LHCN-M2 (cell line): ENCODE results near the gene SFXN5. TPM values are rescaled to one million over a fixed set of nuclear protein-coding genes. Genes with fewer than 3 reads are reported as not detected.
"Not testable (repeated sequence)": the region's sequence is repeated elsewhere in the genome, so short reads cannot be mapped to it uniquely, and the experiment has no call there.

Experiments used
- DNase-seq: peaks from one replicate; pipeline ENCODE4 v3.0.0-alpha.2; 2012; ENCODE audit warnings: low read depth
- total RNA-seq: library from RNA; depleted of rRNA; stranded (reverse); fragments of >200 nt; gene quantifications from 2 replicates; pipeline ENCODE4 v1.2.3, GENCODE V29; 2014

The SFXN5 gene
- total RNA-seq, 1 experiment from 2014 or later = 12.9 TPM

DNA sequence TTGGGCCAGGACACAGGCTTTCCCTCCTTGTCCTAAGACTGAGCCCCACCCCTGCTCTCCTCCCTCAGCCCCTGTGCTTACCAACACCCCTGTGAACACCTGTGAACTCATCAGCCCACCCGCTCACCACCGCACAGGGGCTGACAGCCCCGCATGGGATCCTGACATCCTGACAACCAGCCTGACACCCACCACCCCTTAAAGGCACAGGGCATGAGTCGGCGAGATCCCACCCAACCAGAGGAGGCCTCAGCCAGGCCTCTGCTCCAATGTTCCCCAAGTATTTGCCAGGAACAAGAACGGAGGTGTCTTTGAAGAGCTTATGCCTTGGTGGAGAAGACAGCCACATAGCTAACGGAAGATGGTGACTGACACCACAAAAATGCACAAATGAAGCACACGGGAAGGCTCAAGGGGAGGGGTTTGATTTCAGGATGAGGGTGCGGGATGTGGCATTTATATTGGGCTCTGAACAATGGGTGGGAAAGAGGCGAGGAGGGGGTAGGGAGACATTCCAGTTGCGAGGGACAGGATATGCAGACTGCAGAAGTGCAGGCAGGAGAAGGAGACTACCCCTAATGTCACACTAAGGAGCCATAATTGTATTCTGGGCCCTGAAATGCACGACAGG is 30.2 kb upstream of the SFXN5 start:
- DNase-seq = peak; percentile 38

- DNase-seq = no peak
Observed at GRCh38 chr2:73100956-73101355, 29.4 kb upstream of the SFXN5 start.

- no peak for DNase-seq
Observed at GRCh38 chr2:73099486-73099885, 28.0 kb upstream of the SFXN5 start.

- DNase-seq = no peak
Observed at GRCh38 chr2:73095910-73096309, 24.4 kb upstream of the SFXN5 start.

GRCh38 chr2:73093601-73094218 is 22.2 kb upstream of the SFXN5 start:
- not testable (repeated sequence) for DNase-seq

- DNase-seq = no peak
Observed at GRCh38 chr2:73092146-73092783, 20.8 kb upstream of the SFXN5 start.

GRCh38 chr2:73091696-73092095 is 20.2 kb upstream of the SFXN5 start:
- DNase-seq = no peak

- DNase-seq = no peak
Observed at GRCh38 chr2:73091164-73091563, 19.7 kb upstream of the SFXN5 start.

DNA sequence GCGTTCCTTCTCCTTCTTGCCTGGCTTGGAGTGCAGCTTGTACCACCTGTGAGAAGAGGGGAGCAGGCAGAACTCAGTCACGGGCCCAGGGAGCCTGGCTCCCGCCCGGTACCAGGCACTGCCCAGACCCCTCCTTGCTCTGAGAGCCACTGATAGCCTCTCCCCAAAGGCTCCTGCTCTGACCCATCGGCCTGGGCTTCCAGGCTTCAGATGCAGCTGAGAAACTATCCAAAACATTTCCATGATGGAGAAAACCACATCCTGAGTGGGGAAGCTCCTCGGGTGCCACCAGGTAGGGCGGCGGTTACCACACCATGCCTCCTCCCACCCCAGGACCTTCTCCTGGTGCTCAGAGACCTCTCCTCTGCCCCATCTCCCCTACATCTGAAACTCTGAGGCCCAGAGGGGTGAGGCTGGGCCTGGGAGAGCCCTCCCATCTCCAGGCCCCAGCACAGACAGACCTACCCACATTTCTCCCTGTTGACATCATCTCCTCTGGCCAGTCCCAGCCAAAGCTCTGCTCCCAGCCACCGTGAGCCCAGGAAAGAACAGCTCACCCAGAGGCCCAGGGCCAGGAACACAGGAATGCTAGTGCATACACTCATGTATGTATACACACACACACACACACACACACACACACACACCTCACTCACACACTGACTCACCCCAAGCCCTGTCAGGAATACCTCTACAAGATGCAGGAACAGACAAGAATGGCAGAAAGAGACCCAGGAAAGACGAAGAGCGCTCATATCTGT is 17.9 kb upstream of the SFXN5 start:
- DNase-seq = peak; percentile 93

DNA sequence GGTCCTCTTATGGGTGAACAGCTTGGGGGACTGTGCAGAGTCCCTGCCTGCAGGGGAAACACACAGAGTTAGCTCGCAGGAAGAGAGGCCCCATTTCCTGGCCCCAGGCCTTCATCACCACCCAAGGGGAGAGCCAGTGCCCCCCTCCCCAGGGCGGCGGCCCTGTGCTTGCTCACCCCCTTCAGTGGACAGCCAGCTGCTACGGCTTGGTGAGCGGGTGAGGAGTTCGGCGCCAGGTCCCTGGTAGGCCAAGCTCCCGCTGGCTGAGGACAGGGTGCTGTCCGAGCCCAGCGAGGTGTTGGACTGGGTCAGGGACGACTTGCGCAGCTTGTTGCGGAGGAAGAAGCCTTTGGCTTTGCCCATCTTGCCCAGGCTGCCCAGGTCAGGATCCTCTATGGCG is 17.2 kb upstream of the SFXN5 start:
- no peak for DNase-seq

- no peak for DNase-seq
Observed at GRCh38 chr2:73088211-73088610, 16.7 kb upstream of the SFXN5 start.

DNA sequence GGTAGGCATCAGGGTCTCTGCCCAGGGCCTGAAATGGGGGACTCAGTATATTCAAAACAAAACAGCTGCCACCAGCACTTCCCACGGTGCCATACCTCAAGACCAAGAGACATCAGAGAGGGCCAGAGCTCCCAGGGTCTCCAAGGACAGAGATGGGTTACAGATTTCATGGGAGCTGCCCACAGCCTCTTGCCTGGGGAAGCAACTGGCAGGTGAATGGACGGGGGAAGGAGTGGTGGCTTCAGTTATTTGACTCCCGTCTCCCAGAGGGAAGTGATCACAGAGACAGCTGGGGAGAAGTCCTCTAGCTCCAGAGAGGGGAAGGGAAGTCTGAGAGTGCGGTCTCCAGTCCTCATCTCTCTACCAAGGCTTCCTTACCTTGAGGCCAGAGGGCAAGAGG is 15.8 kb upstream of the SFXN5 start:
- no peak for DNase-seq

DNA sequence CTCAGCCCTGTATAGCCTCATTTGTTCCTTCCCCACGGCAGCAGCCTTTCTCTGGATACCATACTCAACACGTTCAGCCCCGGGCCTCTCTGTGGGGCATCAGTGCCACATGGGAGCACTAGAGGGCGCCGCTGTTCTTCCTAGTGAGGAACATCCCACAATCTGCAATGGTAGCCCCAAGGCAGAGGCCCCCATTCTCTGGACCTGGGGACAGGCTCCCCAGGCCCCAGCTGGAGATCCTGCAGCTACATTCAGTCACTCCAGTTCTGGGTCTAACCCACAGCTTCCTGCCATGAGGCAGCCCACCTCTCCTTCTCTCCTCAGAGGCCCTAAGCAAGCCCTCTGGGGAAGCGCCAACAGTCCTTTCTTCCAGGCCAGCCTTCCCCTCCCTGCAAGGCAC is 14.2 kb upstream of the SFXN5 start:
- DNase-seq = peak; percentile 63

- no peak for DNase-seq
Observed at GRCh38 chr2:73084971-73085370, 13.5 kb upstream of the SFXN5 start.

DNA sequence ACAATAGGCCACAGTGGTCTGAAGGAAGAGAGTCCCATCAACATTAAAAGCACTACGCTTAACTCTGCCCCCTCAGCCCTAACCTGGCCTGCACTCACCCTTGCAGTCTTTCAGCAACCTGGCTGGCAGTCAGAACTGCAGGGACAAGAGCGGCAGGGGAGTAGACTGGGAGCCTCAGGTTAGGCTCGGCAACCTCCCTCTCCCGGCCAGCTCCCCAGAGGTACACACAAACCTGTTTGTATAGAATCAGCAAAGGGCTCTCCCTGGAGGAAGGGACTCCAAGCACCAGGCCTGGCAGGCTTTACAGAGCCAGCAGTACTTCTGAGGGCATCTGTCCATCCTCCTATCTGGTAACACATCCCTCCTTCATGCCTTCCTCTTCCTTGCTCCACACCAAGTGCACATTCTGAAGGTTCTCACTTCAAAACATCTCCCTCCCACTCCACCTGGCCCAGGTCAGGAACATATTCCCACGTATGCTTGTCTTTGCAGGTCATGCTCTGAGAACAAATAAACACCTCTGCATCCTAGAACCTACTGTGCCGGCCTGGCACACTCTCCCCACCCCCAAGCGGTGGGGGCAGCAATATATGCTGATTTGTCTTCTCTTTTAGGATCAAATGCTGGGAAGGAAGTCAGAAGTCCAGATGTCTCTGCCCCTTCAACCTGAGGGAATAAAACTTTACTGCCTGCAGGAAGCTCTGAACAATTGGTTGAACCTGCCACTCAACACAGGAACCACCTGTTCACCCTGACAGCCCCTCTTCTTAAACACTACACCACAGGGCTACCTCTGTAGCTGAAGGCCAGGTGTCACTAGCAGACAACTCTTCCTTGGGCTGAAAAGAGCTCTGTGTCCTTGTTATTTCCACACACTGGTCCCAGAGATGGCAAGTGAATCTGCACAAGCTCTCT is 12.6 kb upstream of the SFXN5 start:
- no peak for DNase-seq

DNA sequence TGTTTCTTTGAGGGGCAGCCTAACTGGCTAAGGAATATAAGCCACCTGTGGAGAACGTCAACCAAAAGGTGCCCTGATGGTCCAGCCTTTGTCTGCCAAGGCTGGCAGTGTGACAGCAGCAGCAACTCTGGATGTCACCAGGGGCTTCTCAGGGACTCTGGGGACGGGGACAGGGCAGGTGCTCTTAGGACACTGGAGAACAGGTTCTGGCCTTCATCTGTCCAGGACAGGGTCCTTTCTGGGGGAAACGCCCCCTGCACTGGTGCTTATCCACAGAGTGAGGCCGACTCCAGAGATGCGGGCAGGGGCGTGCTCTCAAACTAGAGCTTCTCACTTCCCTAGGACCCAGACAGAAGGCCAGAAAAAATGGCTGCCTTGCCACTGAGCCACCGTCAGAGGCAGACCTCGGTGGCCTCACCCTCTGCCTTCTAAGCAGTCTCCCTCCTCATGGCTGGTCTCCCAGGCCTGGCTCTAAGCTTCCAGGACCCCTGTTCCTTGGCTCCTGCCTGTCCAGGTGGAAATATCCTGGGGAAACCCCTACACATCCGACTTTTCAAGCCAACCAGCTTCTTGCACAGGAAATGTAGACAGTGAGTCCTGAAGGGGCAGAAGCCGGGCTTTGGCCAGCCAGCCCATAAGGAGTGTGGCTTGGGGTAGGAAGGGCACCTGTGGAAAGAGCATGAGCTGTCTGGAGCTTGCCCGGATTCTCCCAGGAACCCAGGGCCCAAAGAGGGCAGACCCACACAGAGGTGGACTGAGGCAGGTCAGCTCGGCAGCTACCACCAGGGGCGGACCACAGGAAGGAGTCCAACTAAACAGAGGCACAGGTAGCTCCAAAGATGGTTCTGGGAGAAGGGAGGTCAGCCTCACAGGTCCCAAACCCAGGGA is 11.3 kb upstream of the SFXN5 start:
- no peak for DNase-seq

GRCh38 chr2:73081181-73081671 is 9.7 kb upstream of the SFXN5 start:
- DNase-seq = no peak

GRCh38 chr2:73080321-73081131 is 9.0 kb upstream of the SFXN5 start:
- no peak for DNase-seq

- no peak for DNase-seq
Observed at GRCh38 chr2:73079636-73080035, 8.1 kb upstream of the SFXN5 start.
